Adrenal gland (tissue), 12 donors: ENCODE measurements around the gene MIGA2. TPM values are rescaled to one million over a fixed set of nuclear protein-coding genes. Genes with fewer than 3 reads are reported as not detected.
"Not testable (repeated sequence)": the region's sequence is repeated elsewhere in the genome, so short reads cannot be mapped to it uniquely, and the experiment has no call there.

ENCODE experiments used
- DNase-seq, 7 donors: peaks; one replicate each; pipeline ENCODE4 v3.0.0-alpha.2; 2019 to 2020
- H3K27ac ChIP-seq, 5 donors: fragments of 200-600 bp; sonication (generic) in 4 of 5; 1 replicate in 3 of 5; 2 replicates in 2 of 5; pipeline versions ENCODE4 v1.5.1 to v1.8.0; 2016 to 2020; ENCODE audit warnings: mild to moderate bottlenecking in 1 of 5
- H3K27me3 ChIP-seq: fragments of 200-600 bp; 2 replicates; pipeline ENCODE4 v1.8.0; 2021
- H3K36me3 ChIP-seq, 2 donors: fragments of 200-600 bp; replicated peaks in 1 of 2; 1 replicate in 1 of 2; 2 replicates in 1 of 2; pipeline versions ENCODE4 v1.5.1 to v1.8.0; 2018 to 2022
- H3K4me1 ChIP-seq, 2 donors: fragments of 200-600 bp; replicated peaks in 1 of 2; 1 replicate in 1 of 2; 2 replicates in 1 of 2; pipeline versions ENCODE4 v1.5.1 to v1.8.0; 2018 to 2021
- H3K4me3 ChIP-seq, 4 donors: fragments of 200-600 bp; sonication (generic) in 3 of 4; one replicate each; pipeline ENCODE4 v1.5.1; 2016 to 2018
- H3K9me3 ChIP-seq, 3 donors: fragments of 200-600 bp; sonication (generic) in 1 of 3; replicated peaks in 1 of 3; 1 replicate in 2 of 3; 2 replicates in 1 of 3; pipeline versions ENCODE4 v1.5.1 to v1.8.0; 2016 to 2021
- CTCF ChIP-seq, 6 experiments: fragments of 450-650 bp in 4 of 6; fragments of 200-600 bp in 2 of 6; sonication (generic) in 1 of 6; IDR thresholded peaks; 1 replicate in 5 of 6; 2 replicates in 1 of 6; pipeline versions ENCODE4 v1.5.1 to v1.8.0; 2016 to 2021; ENCODE audit warnings: antibody characterized with exemption in 6 of 6, mild to moderate bottlenecking in 2 of 6, moderate library complexity in 1 of 6
- POLR2A ChIP-seq, 2 donors: fragments of 450-650 bp; IDR thresholded peaks; one replicate each; pipeline ENCODE4 v1.6.1; 2017; ENCODE audit warnings: antibody characterized with exemption in 2 of 2, mild to moderate bottlenecking in 2 of 2, moderate library complexity in 1 of 2
- WGBS, 4 donors: extraction: QIAGEN DNeasy Blood & Tissue Kit in 2 of 4; methylation state at CpG; one replicate each; pipeline versions ENCODE4 v1.1.5 to v1.1.7; 2013 to 2017; 5-methylcytosine and 5-hydroxymethylcytosine counted together
- intact Hi-C, 2 donors: fragments of 100-400 bp; cut with DNase I; formaldehyde crosslinking; loops; one replicate each; pipeline versions ENCODE4 v1.14.1 to v1.15.0; 2022 to 2023
- polyA plus RNA-seq, 3 donors: library from polyadenylated mRNA; stranded (reverse); fragments of 200-250 nt in 2 of 3; fragments of 350-450 nt in 1 of 3; fragmentation: Illumina TruSeq in 1 of 3; extraction: RNeasy Lipid Tissue Mini Kit (QIAGEN cat#74804) in 1 of 3; gene quantifications; one replicate each; pipeline ENCODE4 v1.2.3, GENCODE V29; 2013 to 2014
- total RNA-seq, 9 donors: library from RNA; depleted of rRNA in 4 of 9; stranded (reverse); fragments of >200 nt in 4 of 9; fragments of 120-200 nt in 1 of 9; fragmentation: NEBNext Ultra II Directional in 1 of 9; extraction: Animal tissue kit (Norgen Biotek cat#: 25700) in 1 of 9; gene quantifications; one replicate each; pipeline versions ENCODE4 v1.1.0 to v1.2.4, GENCODE V29; 2013 to 2023
- donor health status: healthy with polysubstance abuse.
- donor health status: Bipolar disorder and iron deficiency.
- donor health status: DM: yes; HTN: yes; CAD: no.
- donor health status: DM: no; HTN: no; CAD: no.
- donor health status: DM: no; HTN: no; CAD: no.
- donor health status: DM: yes; HTN: yes; CAD: no.

Gene MIGA2
- total and polyA plus RNA-seq, 12 donors, result 8.9 to 74.6 (median 43.7) TPM

DNA sequence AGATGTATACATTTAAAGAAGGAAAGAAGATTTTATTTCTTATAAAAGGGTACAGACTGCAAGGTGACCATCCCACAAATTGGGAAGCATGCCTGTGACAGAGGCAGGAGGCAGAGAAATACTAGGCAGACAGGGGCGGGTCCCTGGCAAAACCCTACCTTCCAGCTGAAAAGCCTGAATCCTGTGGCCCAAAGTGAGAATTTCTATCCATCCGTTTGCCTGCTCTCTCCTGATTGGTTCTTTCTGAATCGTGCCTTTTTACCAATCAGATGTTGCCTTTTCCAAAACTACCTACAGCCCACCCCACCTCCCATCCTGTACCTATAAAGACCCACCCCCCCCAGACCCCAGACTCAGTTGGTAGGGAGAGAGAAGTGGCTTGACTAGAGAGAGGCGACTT, 4.9 kb upstream of the MIGA2 start:
- WGBS, 4 donors, result 68 to 82% (median 79%) methylated on average over 4 of the region's 4 CpGs
- intact Hi-C loops, result no loop called here
- H3K9me3 ChIP-seq, result no peaks in the 10 kb centered on the region
- DNase-seq, result no peak
- peaks cover 14 to 17% of the 10 kb centered on the region in 2 donors for H3K4me1 ChIP-seq
- no peak overlapping the region for H3K27ac ChIP-seq
- no peak overlapping the region for H3K4me3 ChIP-seq
- no peaks in the 10 kb centered on the region for H3K27me3 ChIP-seq
- no peaks in the 10 kb centered on the region for H3K36me3 ChIP-seq
- no peak for TF ChIP-seq CTCF (IDR thresholded peaks at IDR 0.05)
- TF ChIP-seq POLR2A (IDR thresholded peaks at IDR 0.05), result no peak

DNA sequence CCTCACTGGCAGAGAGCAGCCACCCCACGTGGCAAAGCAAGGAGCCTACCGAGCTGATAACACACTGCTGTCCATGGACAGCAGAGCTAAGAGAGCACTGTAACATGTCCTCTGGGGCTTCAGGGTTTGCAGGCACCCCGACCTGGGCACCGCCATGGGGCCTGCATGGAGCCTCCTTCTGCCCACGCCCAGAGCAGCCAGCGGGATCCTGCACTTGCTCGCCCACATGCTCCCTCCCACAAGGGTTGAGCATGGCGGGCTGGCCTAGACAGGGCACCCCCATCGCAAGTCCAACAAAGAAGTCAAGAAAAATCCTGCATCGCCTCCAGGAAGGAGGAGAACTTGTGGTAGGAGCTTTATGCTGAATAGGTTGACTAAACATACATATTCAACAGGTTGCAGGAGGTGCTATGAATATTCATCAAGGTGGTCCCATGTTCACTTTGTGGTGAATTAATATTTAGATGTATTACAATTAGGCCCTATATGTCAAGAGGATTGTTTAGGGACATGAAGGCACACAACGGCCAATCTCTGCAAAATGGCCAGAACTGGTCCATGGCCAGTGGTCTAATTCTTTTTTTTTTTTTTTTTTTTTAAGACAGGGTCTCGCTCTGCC, 3.8 kb upstream of the MIGA2 start:
- Histone ChIP-seq H3K27me3 (no peaks in the 10 kb centered on the region), H3K36me3 (no peaks in the 10 kb centered on the region), H3K4me3 (no peak overlapping the region), H3K9me3 (no peaks in the 10 kb centered on the region), H3K4me1 (peaks cover 10 to 14% of the 10 kb centered on the region in 2 donors), H3K27ac (no peak overlapping the region)
- intact Hi-C loops, result no loop called here
- WGBS, 4 donors, result 64 to 91% (median 86%) methylated on average over 5 to 12 of the region's 12 CpGs
- no peak for DNase-seq
- TF ChIP-seq POLR2A (IDR thresholded peaks at IDR 0.05) (no peak), CTCF (IDR thresholded peaks at IDR 0.05) (no peak)

- 91 to 95% (median 93%) methylated on average over 8 of the region's 8 CpGs for WGBS, 4 donors
- intact Hi-C loops, result no loop called here
- no peak for DNase-seq
- Histone ChIP-seq H3K27ac (no peak overlapping the region), H3K27me3 (no peaks in the 10 kb centered on the region), H3K36me3 (no peaks in the 10 kb centered on the region), H3K9me3 (no peaks in the 10 kb centered on the region), H3K4me3 (no peak overlapping the region), H3K4me1 (peaks cover 15 to 20% of the 10 kb centered on the region in 2 donors)
- no peak for TF ChIP-seq CTCF (IDR thresholded peaks at IDR 0.05)
- no peak for TF ChIP-seq POLR2A (IDR thresholded peaks at IDR 0.05)
Measured at GRCh38 chr9:129033216-129033615, 3.2 kb upstream of the MIGA2 start.

- peak in 1 of 7 donors; percentile 28 for DNase-seq
- intact Hi-C loops, H3K27me3 ChIP-seq, H3K9me3 ChIP-seq, H3K36me3 ChIP-seq: not testable (repeated sequence)
- WGBS, 4 donors, result 47 to 50% (median 48%) methylated on average over 12 to 13 of the region's 13 CpGs
- Histone ChIP-seq H3K27ac (peak overlapping the region in 3 of 5 donors; percentile 27 to 77 (median 70)), H3K4me3 (peak overlapping the region in 2 of 4 donors; percentile 3 to 73), H3K4me1 (peaks cover 18 to 19% of the 10 kb centered on the region in 2 donors)
- peak in 2 of 6 experiments; percentile 6 to 25 for TF ChIP-seq CTCF (IDR thresholded peaks at IDR 0.05)
Measured at GRCh38 chr9:129035838-129036237, 588 bp upstream of the MIGA2 start.
